SU-DHL-6 (cell line): ENCODE results near the gene MYH13.

Experiments used
- H2AFZ ChIP-seq: fragments of 200-600 bp; sonication (generic); 2 replicates; pipeline ENCODE4 v1.6.1; 2014; ENCODE audit warnings: low read depth, mild to moderate bottlenecking, moderate library complexity, mixed read lengths, antibody characterized with exemption, low read length; ENCODE audit not compliant: severe bottlenecking
- H3F3A ChIP-seq: fragments of 200-600 bp; shearing (Covaris generic); 2 replicates; pipeline ENCODE4 v1.6.0; 2016; ENCODE audit warnings: antibody characterized with exemption, mild to moderate bottlenecking; ENCODE audit not compliant: insufficient read depth
- H3K27ac ChIP-seq: fragments of 200-600 bp; sonication (generic); 2 replicates; pipeline ENCODE4 v1.5.1; 2016; ENCODE audit warnings: low read depth, mild to moderate bottlenecking, low read length, moderate library complexity, mixed read lengths
- H3K27me3 ChIP-seq: fragments of 200-600 bp; sonication (generic), shearing (Covaris generic); 2 replicates; pipeline ENCODE4 v1.6.0; 2014; ENCODE audit warnings: mild to moderate bottlenecking, low read length
- H3K36me3 ChIP-seq: fragments of 200-600 bp; sonication (generic); 2 replicates; pipeline ENCODE4 v1.6.1; 2014; ENCODE audit warnings: mild to moderate bottlenecking, low read length, mixed read lengths
- H3K4me2 ChIP-seq: fragments of 300-600, 200-600 bp; shearing (Covaris generic), sonication (generic); 2 replicates; pipeline ENCODE4 v1.6.0; 2014; ENCODE audit warnings: low read length, low read depth, mild to moderate bottlenecking; ENCODE audit not compliant: poor library complexity, severe bottlenecking
- H3K4me3 ChIP-seq: fragments of 200-600 bp; sonication (generic); 2 replicates; pipeline ENCODE4 v1.5.1; 2014; ENCODE audit warnings: antibody characterized with exemption, low read length, mild to moderate bottlenecking, mixed read lengths; ENCODE audit not compliant: insufficient read depth, poor library complexity, severe bottlenecking
- H3K79me2 ChIP-seq: fragments of 200-600 bp; sonication (generic); 2 replicates; pipeline ENCODE4 v1.6.1; 2014; ENCODE audit warnings: mild to moderate bottlenecking, low read length, moderate library complexity; ENCODE audit not compliant: insufficient read depth
- H3K9ac ChIP-seq: fragments of 200-600 bp; sonication (generic); 2 replicates; pipeline ENCODE4 v1.7.0; 2014; ENCODE audit warnings: mild to moderate bottlenecking, low read length
- H3K9me2 ChIP-seq: fragments of 200-600 bp; sonication (generic); replicated peaks from 2 replicates; pipeline ENCODE4 v1.6.1; 2014; ENCODE audit warnings: low read length; ENCODE audit not compliant: insufficient read depth
- H3K9me3 ChIP-seq: fragments of 200-600 bp; sonication (generic); 2 replicates; pipeline ENCODE4 v1.6.1; 2014; ENCODE audit warnings: low read length, mixed read lengths; ENCODE audit not compliant: insufficient read depth
- H4K20me1 ChIP-seq: fragments of 200-600 bp; sonication (generic); 2 replicates; pipeline ENCODE4 v1.6.1; 2014; ENCODE audit warnings: low read depth, mild to moderate bottlenecking, antibody characterized with exemption, low read length, moderate library complexity, mixed read lengths
- CTCF ChIP-seq: fragments of 200-600 bp; sonication (generic); IDR thresholded peaks from one replicate; pipeline ENCODE4 v1.5.1; 2017; ENCODE audit warnings: antibody characterized with exemption, mild to moderate bottlenecking, low read length, moderate library complexity; ENCODE audit not compliant: insufficient read depth, poor library complexity, severe bottlenecking
- EZH2phosphoT487 ChIP-seq: fragments of 200-600 bp; sonication (generic), shearing (Covaris generic); conservative IDR thresholded peaks from 2 replicates; pipeline ENCODE4 v1.6.1; 2018; ENCODE audit warnings: mild to moderate bottlenecking, antibody characterized with exemption, low read length, moderate library complexity, mixed read lengths

The MYH13 gene

GRCh38 chr17:10354651-10355050 is 18.2 kb downstream of the MYH13 start:
- Histone ChIP-seq H3K9me2 (no peaks in the 10 kb centered on the region), H3K9ac (no peak overlapping the region), H3K27me3 (no peaks in the 10 kb centered on the region), H3K4me2 (no peak overlapping the region), H2AFZ (no peak overlapping the region), H3K79me2 (no peaks in the 10 kb centered on the region), H3K27ac (no peak overlapping the region), H4K20me1 (no peaks in the 10 kb centered on the region), H3K36me3 (no peaks in the 10 kb centered on the region), H3F3A (no peaks in the 10 kb centered on the region), H3K9me3 (no peaks in the 10 kb centered on the region), H3K4me3 (no peak overlapping the region)
- TF ChIP-seq CTCF (no peak), EZH2phosphoT487 (no peak)

- Histone ChIP-seq H3K9ac (no peak overlapping the region), H3K27ac (no peak overlapping the region), H3K4me3 (no peak overlapping the region), H3K79me2 (no peaks in the 10 kb centered on the region), H2AFZ (no peak overlapping the region), H3K9me3 (no peaks in the 10 kb centered on the region), H3K4me2 (no peak overlapping the region), H3K9me2 (no peaks in the 10 kb centered on the region), H3K27me3 (no peaks in the 10 kb centered on the region), H3K36me3 (no peaks in the 10 kb centered on the region), H3F3A (no peaks in the 10 kb centered on the region), H4K20me1 (no peaks in the 10 kb centered on the region)
- TF ChIP-seq CTCF (no peak), EZH2phosphoT487 (no peak)
Observed at GRCh38 chr17:10352893-10353292, 19.9 kb downstream of the MYH13 start.

- H3K9me2 ChIP-seq: no peaks in the 10 kb centered on the region
- no peak overlapping the region for H3K4me2 ChIP-seq
- no peak overlapping the region for H2AFZ ChIP-seq
- no peaks in the 10 kb centered on the region for H3K36me3 ChIP-seq
- H3K27me3 ChIP-seq: no peaks in the 10 kb centered on the region
- no peak overlapping the region for H3K4me3 ChIP-seq
- H3K27ac ChIP-seq: no peak overlapping the region
- no peaks in the 10 kb centered on the region for H3K79me2 ChIP-seq
- H3F3A ChIP-seq: no peaks in the 10 kb centered on the region
- TF ChIP-seq EZH2phosphoT487 (no peak), CTCF (no peak)
- no peak overlapping the region for H3K9ac ChIP-seq
- H3K9me3 ChIP-seq: no peaks in the 10 kb centered on the region
- H4K20me1 ChIP-seq: no peaks in the 10 kb centered on the region
Observed at GRCh38 chr17:10349403-10349802, 23.4 kb downstream of the MYH13 start.

GRCh38 chr17:10344816-10345215 is 28.0 kb downstream of the MYH13 start:
- Histone ChIP-seq H3F3A (no peaks in the 10 kb centered on the region), H3K27me3 (no peaks in the 10 kb centered on the region), H3K4me2 (no peak overlapping the region), H3K9me2 (no peaks in the 10 kb centered on the region), H4K20me1 (no peaks in the 10 kb centered on the region), H3K27ac (no peak overlapping the region), H3K4me3 (no peak overlapping the region), H3K79me2 (no peaks in the 10 kb centered on the region), H3K36me3 (no peaks in the 10 kb centered on the region), H3K9ac (no peak overlapping the region), H3K9me3 (no peaks in the 10 kb centered on the region), H2AFZ (no peak overlapping the region)
- TF ChIP-seq EZH2phosphoT487 (no peak), CTCF (no peak)
